ENCODE data around the gene MRPL24.

Gene MRPL24

GRCh38 chr1:156750711-156751450, 10.0 kb upstream of the MRPL24 start:
- Histone ChIP-seq H3K9me3 (ENCODE audit: control insufficient read depth, low read length) (no peaks in the 10 kb centered on the region), H3K27me3 (ENCODE audit: control insufficient read depth, insufficient read depth, low read length) (no peaks in the 10 kb centered on the region), H3K79me2 (peaks cover 33% of the 10 kb centered on the region), H3K36me3 (ENCODE audit: control insufficient read depth, insufficient read depth, low read length) (no peaks in the 10 kb centered on the region), H3K4me1 (peaks cover 20% of the 10 kb centered on the region), H3K4me3 (ENCODE audit: low read depth, low read length) (peak overlapping the region; percentile 83), H2AFZ (peak overlapping the region; percentile 53), H3K27ac (peak overlapping the region; percentile 99), H3K9ac (peak overlapping the region; percentile 43), H3K4me2 (ENCODE audit: low read length) (peak overlapping the region; percentile 80)
- TF ChIP-seq CTCF (IDR thresholded peaks at IDR 0.05): no peak

- no peaks in the 10 kb centered on the region for H3K27me3 ChIP-seq (ENCODE audit: control insufficient read depth, insufficient read depth, low read length)
- no peak for TF ChIP-seq CTCF (IDR thresholded peaks at IDR 0.05)
- H2AFZ ChIP-seq: no peak overlapping the region
- H3K4me2 ChIP-seq (ENCODE audit: low read length): peak overlapping the region; percentile 80
- H3K4me1 ChIP-seq: peaks cover 21% of the 10 kb centered on the region
- no peaks in the 10 kb centered on the region for H3K9me3 ChIP-seq (ENCODE audit: control insufficient read depth, low read length)
- peak overlapping the region; percentile 83 for H3K4me3 ChIP-seq (ENCODE audit: low read depth, low read length)
- H3K79me2 ChIP-seq: peaks cover 33% of the 10 kb centered on the region
- H3K27ac ChIP-seq: peak overlapping the region; percentile 99
- peak overlapping the region; percentile 43 for H3K9ac ChIP-seq
- H3K36me3 ChIP-seq (ENCODE audit: control insufficient read depth, insufficient read depth, low read length): no peaks in the 10 kb centered on the region
Observed at GRCh38 chr1:156750191-156750672, 9.3 kb upstream of the MRPL24 start.

- H2AFZ ChIP-seq: no peak overlapping the region
- peak overlapping the region; percentile 99 for H3K27ac ChIP-seq
- H3K9me3 ChIP-seq (ENCODE audit: control insufficient read depth, low read length): no peaks in the 10 kb centered on the region
- H3K4me1 ChIP-seq: peaks cover 21% of the 10 kb centered on the region
- no peak for TF ChIP-seq CTCF (IDR thresholded peaks at IDR 0.05)
- H3K79me2 ChIP-seq: peaks cover 33% of the 10 kb centered on the region
- no peaks in the 10 kb centered on the region for H3K27me3 ChIP-seq (ENCODE audit: control insufficient read depth, insufficient read depth, low read length)
- peak overlapping the region; percentile 80 for H3K4me2 ChIP-seq (ENCODE audit: low read length)
- no peaks in the 10 kb centered on the region for H3K36me3 ChIP-seq (ENCODE audit: control insufficient read depth, insufficient read depth, low read length)
- H3K9ac ChIP-seq: no peak overlapping the region
- peak overlapping the region; percentile 83 for H3K4me3 ChIP-seq (ENCODE audit: low read depth, low read length)
Observed at GRCh38 chr1:156749419-156750118, 8.7 kb upstream of the MRPL24 start.

GRCh38 chr1:156748670-156749418, 8.0 kb upstream of the MRPL24 start:
- no peaks in the 10 kb centered on the region for H3K36me3 ChIP-seq (ENCODE audit: control insufficient read depth, insufficient read depth, low read length)
- H3K27me3 ChIP-seq (ENCODE audit: control insufficient read depth, insufficient read depth, low read length): no peaks in the 10 kb centered on the region
- H3K9me3 ChIP-seq (ENCODE audit: control insufficient read depth, low read length): no peaks in the 10 kb centered on the region
- H3K9ac ChIP-seq: no peak overlapping the region
- no peak for TF ChIP-seq CTCF (IDR thresholded peaks at IDR 0.05)
- H3K79me2 ChIP-seq: peaks cover 33% of the 10 kb centered on the region
- peak overlapping the region; percentile 83 for H3K4me3 ChIP-seq (ENCODE audit: low read depth, low read length)
- H3K4me2 ChIP-seq (ENCODE audit: low read length): peak overlapping the region; percentile 80
- no peak overlapping the region for H2AFZ ChIP-seq
- H3K4me1 ChIP-seq: peaks cover 21% of the 10 kb centered on the region
- H3K27ac ChIP-seq: peak overlapping the region; percentile 99

All from parathyroid adenoma (tissue), 2 donors.